ENCODE measurements around the gene LGALS8. TPM values are rescaled to one million over a fixed set of nuclear protein-coding genes. Genes with fewer than 3 reads are reported as not detected.
A peak's percentile ranks its signal among the peaks of the same experiment; 100 is the strongest.

Gene LGALS8
- 61.3 and 66.0 TPM in 2 replicates for polyA plus RNA-seq (2011; rRNA removed)
- 10.5 and 11.8 TPM in 2 replicates for polyA plus RNA-seq (2012; cell fraction: cytosol; rRNA removed)
- polyA plus RNA-seq (2012; cell fraction: nucleus; rRNA removed), result 12.8 and 24.0 TPM in 2 replicates
- polyA plus RNA-seq (2017; fragmentation: RNase III; extraction: RNeasy Plus Mini Kit Qiagen cat#74134 plus additional on column Dnase treatment), result 30.1 to 32.3 TPM (median 32.1 TPM) in 3 replicates
- 35.5 and 46.7 TPM in 2 replicates for polyA minus RNA-seq (2011; rRNA and poly(A)+ RNA removed)

DNA sequence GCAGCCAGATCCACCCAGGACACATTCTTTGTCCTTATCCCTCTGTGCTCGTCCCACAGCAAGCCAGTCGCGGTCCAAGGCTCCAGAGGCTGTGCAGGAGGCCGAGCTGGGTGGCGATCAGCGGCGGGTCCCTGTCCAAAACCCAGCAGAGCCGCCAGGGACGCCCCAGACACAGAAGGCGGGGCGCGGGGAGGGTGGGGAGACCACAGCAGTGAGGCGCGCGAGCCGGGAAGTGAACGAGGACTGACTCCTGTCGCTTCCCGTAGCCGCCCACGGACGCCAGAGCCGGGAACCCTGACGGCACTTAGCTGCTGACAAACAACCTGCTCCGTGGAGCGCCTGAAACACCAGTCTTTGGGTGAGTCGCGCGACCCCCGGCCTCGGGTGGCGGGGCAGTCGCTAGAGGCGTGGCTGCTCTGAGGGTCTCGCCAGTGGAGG is at the start of gene LGALS8:
Gene LGALS8 (plus strand): TSS at position 279 of the 438 bp plus-strand sequence. CDS start 2,089 bp downstream, outside the sequence.
- POLR2A ChIA-PET, result no interaction called here
- TF ChIP-seq NPAS2 (CRISPR knock-in tag; IDR thresholded peaks at IDR 0.05; ENCODE audit: borderline replicate concordance) (no peak), RCOR1 (IDR thresholded peaks at IDR 0.05; ENCODE audit: low read depth, low read length) (no peak), SMC3 (IDR thresholded peaks at IDR 0.05) (0 out of 3 replicates have a peak, but pooled peaks have one; percentile 6), FOSB (CRISPR knock-in tag; IDR thresholded peaks at IDR 0.05) (no peak), PHF8 (IDR thresholded peaks at IDR 0.05; ENCODE audit: borderline replicate concordance, low read depth) (no peak), JUN (IDR thresholded peaks at IDR 0.05) (peak in 1 of 2 experiments; percentile 30; a peak in 1 of 5 replicates), FOSL2 (IDR thresholded peaks at IDR 0.05) (no peak), FOSL2 (CRISPR knock-in tag; IDR thresholded peaks at IDR 0.05) (no peak), POLR2A (IDR thresholded peaks at IDR 0.05; ENCODE audit: low read length) (peak; percentile 45)
- TF ChIP-seq, protein P1, sequence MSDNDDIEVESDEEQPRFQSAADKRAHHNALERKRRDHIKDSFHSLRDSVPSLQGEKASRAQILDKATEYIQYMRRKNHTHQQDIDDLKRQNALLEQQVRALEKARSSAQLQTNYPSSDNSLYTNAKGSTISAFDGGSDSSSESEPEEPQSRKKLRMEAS (IDR thresholded peaks at IDR 0.05), result peak; percentile 56
- TF ChIP-seq, protein P2, sequence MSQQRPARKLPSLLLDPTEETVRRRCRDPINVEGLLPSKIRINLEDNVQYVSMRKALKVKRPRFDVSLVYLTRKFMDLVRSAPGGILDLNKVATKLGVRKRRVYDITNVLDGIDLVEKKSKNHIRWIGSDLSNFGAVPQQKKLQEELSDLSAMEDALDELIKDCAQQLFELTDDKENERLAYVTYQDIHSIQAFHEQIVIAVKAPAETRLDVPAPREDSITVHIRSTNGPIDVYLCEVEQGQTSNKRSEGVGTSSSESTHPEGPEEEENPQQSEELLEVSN (IDR thresholded peaks at IDR 0.05; ENCODE audit: borderline replicate concordance, low read depth), result 0 out of 2 replicates have a peak, but pooled peaks have one; percentile 7
- TF ChIP-seq, protein P3, sequence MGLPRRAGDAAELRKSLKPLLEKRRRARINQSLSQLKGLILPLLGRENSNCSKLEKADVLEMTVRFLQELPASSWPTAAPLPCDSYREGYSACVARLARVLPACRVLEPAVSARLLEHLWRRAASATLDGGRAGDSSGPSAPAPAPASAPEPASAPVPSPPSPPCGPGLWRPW (IDR thresholded peaks at IDR 0.05), result no peak
- peak; percentile 82 for DNase-seq (ENCODE audit: low read depth in 1 of 2, low spot score in 1 of 2)
- ATAC-seq, result peak; percentile 87 to 88
- 5% methylated on average over 21 of the region's 35 CpGs for WGBS (ENCODE audit: missing lambda C conversion rate)
- Histone ChIP-seq H3K4me2 (peak within 1 kb of the TSS; percentile 74), H3K4me3 (peak within 1 kb of the TSS; percentile 99), H3K4me1 (peaks cover 11% of the 10 kb centered on the region; the same call in 2 of the 3 replicates), H3K27ac (peak within 1 kb of the TSS; percentile 88 to 94), H3K9me3 (no peaks in the 10 kb centered on the region)
- FAIRE-seq, result no peak
- CTCF ChIA-PET, result interaction anchor here (0.6 to 1.1 kb wide), 2 partner anchors 20 to 34 kb away, joined by 3 to 4 read pairs; no protein-coding TSS in a partner anchor

DNA sequence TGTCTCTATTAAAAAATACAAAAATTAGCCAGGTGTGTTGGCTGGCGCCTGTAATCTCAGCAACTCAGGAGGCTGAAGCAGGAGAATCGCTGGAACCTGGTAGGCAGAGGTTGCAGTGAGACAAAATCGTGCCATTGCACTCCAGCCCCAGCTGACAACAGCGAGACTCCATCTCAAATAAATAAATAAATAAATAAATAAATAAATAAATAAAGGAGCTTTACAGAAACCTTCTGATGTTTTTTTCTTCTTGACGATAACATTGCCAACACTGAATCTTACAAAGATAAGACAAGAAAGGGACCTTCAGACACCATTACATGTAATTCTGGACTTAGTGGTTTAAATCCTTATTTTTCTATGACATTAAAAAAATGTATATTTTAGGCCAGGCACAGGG is 47.8 kb upstream of the LGALS8 start:
- FAIRE-seq (no peak), ATAC-seq (no peak), DNase-seq (ENCODE audit: low read depth in 1 of 2, low spot score in 1 of 2) (no peak)
- CTCF ChIA-PET, result no interaction called here
- POLR2A ChIA-PET, result no interaction called here
- H3K4me2 ChIP-seq, result no peak overlapping the region
- no peak overlapping the region for H3K27ac ChIP-seq
- TF ChIP-seq, protein P4, sequence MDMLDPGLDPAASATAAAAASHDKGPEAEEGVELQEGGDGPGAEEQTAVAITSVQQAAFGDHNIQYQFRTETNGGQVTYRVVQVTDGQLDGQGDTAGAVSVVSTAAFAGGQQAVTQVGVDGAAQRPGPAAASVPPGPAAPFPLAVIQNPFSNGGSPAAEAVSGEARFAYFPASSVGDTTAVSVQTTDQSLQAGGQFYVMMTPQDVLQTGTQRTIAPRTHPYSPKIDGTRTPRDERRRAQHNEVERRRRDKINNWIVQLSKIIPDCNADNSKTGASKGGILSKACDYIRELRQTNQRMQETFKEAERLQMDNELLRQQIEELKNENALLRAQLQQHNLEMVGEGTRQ (IDR thresholded peaks at IDR 0.05), result no peak
- TF ChIP-seq CHD4 (IDR thresholded peaks at IDR 0.05; ENCODE audit: borderline replicate concordance) (no peak), ZC3H11A (IDR thresholded peaks at IDR 0.05) (peak; percentile 32), GATA3 (IDR thresholded peaks at IDR 0.05; ENCODE audit: borderline replicate concordance) (no peak), FOSL2 (IDR thresholded peaks at IDR 0.05) (no peak), FOSL2 (CRISPR knock-in tag; IDR thresholded peaks at IDR 0.05) (no peak), TP53 (CRISPR knock-in tag; IDR thresholded peaks at IDR 0.05) (no peak)
- TF ChIP-seq, protein P5, sequence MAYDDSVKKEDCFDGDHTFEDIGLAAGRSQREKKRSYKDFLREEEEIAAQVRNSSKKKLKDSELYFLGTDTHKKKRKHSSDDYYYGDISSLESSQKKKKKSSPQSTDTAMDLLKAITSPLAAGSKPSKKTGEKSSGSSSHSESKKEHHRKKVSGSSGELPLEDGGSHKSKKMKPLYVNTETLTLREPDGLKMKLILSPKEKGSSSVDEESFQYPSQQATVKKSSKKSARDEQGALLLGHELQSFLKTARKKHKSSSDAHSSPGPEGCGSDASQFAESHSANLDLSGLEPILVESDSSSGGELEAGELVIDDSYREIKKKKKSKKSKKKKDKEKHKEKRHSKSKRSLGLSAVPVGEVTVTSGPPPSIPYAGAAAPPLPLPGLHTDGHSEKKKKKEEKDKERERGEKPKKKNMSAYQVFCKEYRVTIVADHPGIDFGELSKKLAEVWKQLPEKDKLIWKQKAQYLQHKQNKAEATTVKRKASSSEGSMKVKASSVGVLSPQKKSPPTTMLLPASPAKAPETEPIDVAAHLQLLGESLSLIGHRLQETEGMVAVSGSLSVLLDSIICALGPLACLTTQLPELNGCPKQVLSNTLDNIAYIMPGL (CRISPR knock-in tag; IDR thresholded peaks at IDR 0.05; ENCODE audit: borderline replicate concordance), result no peak
- 74% methylated on average over 5 of the region's 5 CpGs for WGBS (ENCODE audit: missing lambda C conversion rate)
- no peak overlapping the region for H3K4me3 ChIP-seq
- no peaks in the 10 kb centered on the region for H3K9me3 ChIP-seq
- 0 out of 3 replicates have a peak, but pooled peaks cover 3% of the 10 kb centered on the region for H3K4me1 ChIP-seq

All from A549 (cell line).